ENCODE results near the gene TRUB1.

Gene TRUB1

GRCh38 chr10:115020449-115020848 lies 82.5 kb downstream of the TRUB1 start:
- TF ChIP-seq POLR2A (IDR thresholded peaks at IDR 0.05; ENCODE audit: low read length) (no peak), GATA1 (IDR thresholded peaks at IDR 0.05; ENCODE audit: low read depth, low read length) (no peak)

GRCh38 chr10:115022733-115023132 lies 84.7 kb downstream of the TRUB1 start:
- TF ChIP-seq GATA1 (IDR thresholded peaks at IDR 0.05; ENCODE audit: low read depth, low read length): no peak
- no peak for TF ChIP-seq POLR2A (IDR thresholded peaks at IDR 0.05; ENCODE audit: low read length)
- no peak for DNase-seq

More at GRCh38 chr10:115020449-115020848, 82.5 kb downstream of the TRUB1 start:
- no peak for DNase-seq

GRCh38 chr10:115023715-115024114 lies 85.7 kb downstream of the TRUB1 start:
- no peak for DNase-seq
- TF ChIP-seq GATA1 (IDR thresholded peaks at IDR 0.05; ENCODE audit: low read depth, low read length): no peak
- TF ChIP-seq POLR2A (IDR thresholded peaks at IDR 0.05; ENCODE audit: low read length): no peak

GRCh38 chr10:115024371-115024770 lies 86.4 kb downstream of the TRUB1 start:
- no peak for DNase-seq
- TF ChIP-seq POLR2A (IDR thresholded peaks at IDR 0.05; ENCODE audit: low read length): no peak
- no peak for TF ChIP-seq GATA1 (IDR thresholded peaks at IDR 0.05; ENCODE audit: low read depth, low read length)

GRCh38 chr10:115026056-115026745 lies 88.2 kb downstream of the TRUB1 start:
- no peak for DNase-seq
- no peak for TF ChIP-seq POLR2A (IDR thresholded peaks at IDR 0.05; ENCODE audit: low read length)
- no peak for TF ChIP-seq GATA1 (IDR thresholded peaks at IDR 0.05; ENCODE audit: low read depth, low read length)

GRCh38 chr10:115026746-115027140 lies 88.7 kb downstream of the TRUB1 start:
- TF ChIP-seq POLR2A (IDR thresholded peaks at IDR 0.05; ENCODE audit: low read length) (no peak), GATA1 (IDR thresholded peaks at IDR 0.05; ENCODE audit: low read depth, low read length) (no peak)
- DNase-seq: no peak
